ENCODE measurements around the gene SLC19A1. TPM values are rescaled to one million over a fixed set of nuclear protein-coding genes. Genes with fewer than 3 reads are reported as not detected.

SLC19A1 gene
- total RNA-seq, 1 donor from 2014 or later, result 25.6 TPM

DNA sequence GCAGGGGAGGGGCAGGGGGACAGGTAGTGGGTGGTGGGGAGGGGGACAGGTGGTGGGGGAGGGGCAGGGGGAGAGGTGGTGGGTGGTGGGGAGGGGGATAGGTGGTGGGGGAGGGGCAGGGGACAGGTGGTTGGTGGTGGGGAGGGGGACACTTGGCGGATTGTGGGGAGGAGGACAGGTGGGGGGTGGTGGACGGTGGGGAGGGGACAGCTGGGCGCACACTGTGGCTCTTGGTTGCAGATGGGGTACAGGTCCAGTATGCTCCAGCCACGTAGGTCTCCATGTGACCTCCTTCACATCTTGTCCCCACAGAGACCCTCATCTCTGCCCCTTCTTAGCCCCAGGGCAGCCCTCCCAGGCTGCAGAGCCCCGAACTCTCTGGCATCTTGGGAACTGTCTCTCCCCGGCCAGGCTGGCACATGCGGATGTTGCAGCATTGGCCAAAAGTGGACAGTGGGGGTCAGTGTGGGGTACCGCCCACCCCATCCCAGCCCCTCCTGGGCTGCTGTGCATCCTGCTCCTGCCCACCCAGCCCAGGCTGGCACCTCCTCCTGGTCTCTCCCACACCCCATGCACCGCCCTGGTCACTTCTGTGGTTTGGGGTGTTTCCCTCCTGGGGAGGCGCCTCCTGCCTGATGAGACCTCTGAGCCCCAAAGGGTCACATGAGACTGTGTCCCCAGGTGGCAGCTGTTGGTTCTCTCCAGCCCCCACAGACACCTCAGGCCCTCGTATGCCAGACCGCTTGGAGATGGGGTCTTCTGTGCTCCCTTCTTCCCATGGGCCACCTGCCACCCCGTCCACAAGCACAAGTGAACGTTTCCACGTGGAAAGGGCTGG lies 7.6 kb upstream of the SLC19A1 start:
- peaks cover 8% of the 10 kb centered on the region for H3K9me3 Mint-ChIP-seq (ENCODE audit: low read depth)
- H3K4me3 Mint-ChIP-seq (ENCODE audit: low read depth), result no peak overlapping the region
- peaks cover 16% of the 10 kb centered on the region for H3K4me1 Mint-ChIP-seq (ENCODE audit: low read depth)
- TF ChIP-seq, protein P1, sequence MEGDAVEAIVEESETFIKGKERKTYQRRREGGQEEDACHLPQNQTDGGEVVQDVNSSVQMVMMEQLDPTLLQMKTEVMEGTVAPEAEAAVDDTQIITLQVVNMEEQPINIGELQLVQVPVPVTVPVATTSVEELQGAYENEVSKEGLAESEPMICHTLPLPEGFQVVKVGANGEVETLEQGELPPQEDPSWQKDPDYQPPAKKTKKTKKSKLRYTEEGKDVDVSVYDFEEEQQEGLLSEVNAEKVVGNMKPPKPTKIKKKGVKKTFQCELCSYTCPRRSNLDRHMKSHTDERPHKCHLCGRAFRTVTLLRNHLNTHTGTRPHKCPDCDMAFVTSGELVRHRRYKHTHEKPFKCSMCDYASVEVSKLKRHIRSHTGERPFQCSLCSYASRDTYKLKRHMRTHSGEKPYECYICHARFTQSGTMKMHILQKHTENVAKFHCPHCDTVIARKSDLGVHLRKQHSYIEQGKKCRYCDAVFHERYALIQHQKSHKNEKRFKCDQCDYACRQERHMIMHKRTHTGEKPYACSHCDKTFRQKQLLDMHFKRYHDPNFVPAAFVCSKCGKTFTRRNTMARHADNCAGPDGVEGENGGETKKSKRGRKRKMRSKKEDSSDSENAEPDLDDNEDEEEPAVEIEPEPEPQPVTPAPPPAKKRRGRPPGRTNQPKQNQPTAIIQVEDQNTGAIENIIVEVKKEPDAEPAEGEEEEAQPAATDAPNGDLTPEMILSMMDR (IDR thresholded peaks at IDR 0.05; ENCODE audit: unreplicated experiment), result no peak
- no peak overlapping the region for H3K27ac Mint-ChIP-seq
- peaks cover 27% of the 10 kb centered on the region for H3K27me3 Mint-ChIP-seq
- DNase-seq (ENCODE audit: low spot score, unreplicated experiment), result no peak
- H3K36me3 Mint-ChIP-seq (ENCODE audit: insufficient read depth), result no peaks in the 10 kb centered on the region

DNA sequence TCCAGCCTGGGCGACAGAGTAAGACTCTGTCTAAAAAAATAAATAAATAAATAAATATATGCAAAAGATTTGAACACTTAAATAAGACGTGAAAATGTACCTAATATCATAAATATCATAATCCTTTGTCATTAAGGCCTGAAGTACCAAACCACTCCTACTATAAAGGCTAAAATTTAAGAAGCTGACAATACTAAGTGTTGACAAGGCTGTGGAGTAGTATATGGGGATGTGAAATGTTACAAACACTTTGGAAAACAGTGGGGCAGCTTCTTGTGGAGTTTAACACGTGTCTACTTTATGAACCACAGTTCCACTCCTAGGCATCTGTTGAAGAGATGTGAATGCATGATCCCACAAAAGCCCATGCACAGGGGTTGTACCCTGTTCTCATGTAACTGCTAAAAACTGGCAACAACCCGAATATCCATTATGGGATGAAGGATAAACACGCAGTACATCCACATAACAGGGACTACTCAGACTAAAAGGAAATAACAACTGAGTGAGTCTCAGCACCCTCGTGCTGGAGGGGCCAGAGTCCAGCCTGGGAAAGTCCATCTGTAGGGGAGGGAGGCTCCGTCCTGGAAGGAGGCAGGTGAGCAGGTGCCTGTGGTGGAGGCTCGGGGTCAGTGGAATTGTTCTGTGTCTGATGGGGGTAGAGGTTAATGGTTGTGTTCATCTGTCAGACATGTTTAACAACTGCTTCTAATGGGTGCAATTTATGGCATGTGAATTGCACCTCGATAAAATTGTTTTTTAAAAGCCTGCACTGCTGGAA lies 6.7 kb upstream of the SLC19A1 start:
- H3K27ac Mint-ChIP-seq, result peak overlapping the region; percentile 80

DNA sequence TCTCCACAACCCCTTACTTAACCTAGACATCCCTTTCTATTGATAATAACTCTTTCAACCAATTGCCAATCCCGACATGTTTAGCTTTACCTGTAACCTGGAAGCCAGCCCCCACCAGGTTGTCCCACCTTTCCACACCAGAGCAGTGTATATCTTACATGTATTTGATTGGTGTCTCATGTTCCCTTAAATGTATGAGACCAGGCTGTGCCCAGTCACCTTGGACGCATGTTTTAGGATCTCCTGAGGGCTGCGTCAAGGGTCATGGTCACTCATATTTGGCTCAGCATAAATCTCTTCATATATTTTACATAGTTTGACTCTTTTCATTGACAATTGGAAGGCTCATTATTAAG lies 5.3 kb upstream of the SLC19A1 start:
- peaks cover 24% of the 10 kb centered on the region for H3K27me3 Mint-ChIP-seq
- H3K4me3 Mint-ChIP-seq (ENCODE audit: low read depth), result no peak overlapping the region
- H3K27ac Mint-ChIP-seq, result peak overlapping the region; percentile 34
- H3K9me3 Mint-ChIP-seq (ENCODE audit: low read depth), result peaks cover 8% of the 10 kb centered on the region
- H3K4me1 Mint-ChIP-seq (ENCODE audit: low read depth), result peaks cover 13% of the 10 kb centered on the region
- no peak for DNase-seq (ENCODE audit: low spot score, unreplicated experiment)
- no peaks in the 10 kb centered on the region for H3K36me3 Mint-ChIP-seq (ENCODE audit: insufficient read depth)
- TF ChIP-seq, protein P1 (IDR thresholded peaks at IDR 0.05; ENCODE audit: unreplicated experiment), result no peak

More for the DNA sequence above, 6.7 kb upstream of the SLC19A1 start:
- peaks cover 8% of the 10 kb centered on the region for H3K9me3 Mint-ChIP-seq (ENCODE audit: low read depth)
- peaks cover 24% of the 10 kb centered on the region for H3K27me3 Mint-ChIP-seq
- no peaks in the 10 kb centered on the region for H3K36me3 Mint-ChIP-seq (ENCODE audit: insufficient read depth)
- H3K4me3 Mint-ChIP-seq (ENCODE audit: low read depth), result no peak overlapping the region
- DNase-seq (ENCODE audit: low spot score, unreplicated experiment), result no peak
- TF ChIP-seq, protein P1 (IDR thresholded peaks at IDR 0.05; ENCODE audit: unreplicated experiment), result no peak
- H3K4me1 Mint-ChIP-seq (ENCODE audit: low read depth), result peaks cover 13% of the 10 kb centered on the region

DNA sequence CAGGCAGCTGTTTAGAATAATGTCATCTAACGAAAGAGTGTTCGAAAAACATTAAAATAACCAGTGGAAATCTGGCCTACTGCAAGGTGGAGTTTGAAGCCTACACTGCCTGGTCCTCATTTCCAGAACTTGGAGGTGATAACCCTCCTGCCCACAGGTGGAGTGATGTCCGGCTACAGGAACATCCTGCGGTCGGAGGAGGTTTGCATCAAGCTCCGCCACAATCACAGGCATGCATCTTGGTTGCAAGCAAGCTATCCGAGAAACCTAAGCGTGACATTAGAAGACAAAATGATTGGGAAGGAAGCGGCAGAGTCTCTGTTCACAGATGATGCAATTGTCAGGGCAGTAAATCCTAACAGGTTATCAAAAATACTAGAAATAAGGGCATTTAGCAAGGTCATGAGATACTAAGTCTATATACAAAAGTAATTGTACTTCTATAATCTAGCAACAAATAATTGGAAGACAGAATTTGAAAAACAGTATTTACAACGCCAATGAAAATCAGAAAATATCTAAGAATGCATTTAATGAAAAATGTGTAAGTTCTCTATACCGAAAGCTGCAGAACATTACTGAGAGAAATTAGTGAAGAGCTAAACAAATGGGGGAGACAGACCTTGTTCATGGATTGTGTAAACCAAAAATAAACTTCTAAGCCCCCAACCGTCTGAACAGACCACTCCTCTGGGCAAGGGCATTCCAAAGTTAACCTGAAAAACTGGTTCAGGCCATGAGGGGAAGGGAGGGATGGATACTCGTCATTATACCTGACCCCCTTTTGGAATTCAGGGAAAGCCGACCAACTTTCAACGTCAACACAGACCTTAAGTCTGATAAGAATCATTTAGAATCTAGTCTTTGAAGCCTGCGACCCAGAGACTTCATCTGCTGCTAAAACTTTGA lies 4.7 kb upstream of the SLC19A1 start:
- H3K9me3 Mint-ChIP-seq (ENCODE audit: low read depth), result peaks cover 8% of the 10 kb centered on the region
- H3K4me3 Mint-ChIP-seq (ENCODE audit: low read depth), result no peak overlapping the region
- peak overlapping the region; percentile 14 for H3K27ac Mint-ChIP-seq
- TF ChIP-seq, protein P1 (IDR thresholded peaks at IDR 0.05; ENCODE audit: unreplicated experiment), result no peak
- peaks cover 23% of the 10 kb centered on the region for H3K27me3 Mint-ChIP-seq
- H3K4me1 Mint-ChIP-seq (ENCODE audit: low read depth), result peaks cover 13% of the 10 kb centered on the region
- H3K36me3 Mint-ChIP-seq (ENCODE audit: insufficient read depth), result no peaks in the 10 kb centered on the region
- no peak for DNase-seq (ENCODE audit: low spot score, unreplicated experiment)

All from progenitor cell of endocrine pancreas (in vitro differentiated cells).